GM19025 (cell line): ENCODE results near the gene TMEM119.
A peak's percentile ranks its signal among the peaks of the same experiment; 100 is the strongest.
"Not testable (repeated sequence)": the region's sequence is repeated elsewhere in the genome, so short reads cannot be mapped to it uniquely, and the experiment has no call there.

Source experiments
- ATAC-seq: cut with Tn5 transposase; IDR thresholded peaks from one replicate; pipeline ENCODE4 v1.9.1; 2021; ENCODE audit warnings: mild to moderate bottlenecking, low read depth, moderate library complexity; ENCODE audit not compliant: unreplicated experiment

TMEM119 gene

GRCh38 chr12:108589028-108589839, 8.7 kb downstream of the TMEM119 start:
- no peak for ATAC-seq

DNA sequence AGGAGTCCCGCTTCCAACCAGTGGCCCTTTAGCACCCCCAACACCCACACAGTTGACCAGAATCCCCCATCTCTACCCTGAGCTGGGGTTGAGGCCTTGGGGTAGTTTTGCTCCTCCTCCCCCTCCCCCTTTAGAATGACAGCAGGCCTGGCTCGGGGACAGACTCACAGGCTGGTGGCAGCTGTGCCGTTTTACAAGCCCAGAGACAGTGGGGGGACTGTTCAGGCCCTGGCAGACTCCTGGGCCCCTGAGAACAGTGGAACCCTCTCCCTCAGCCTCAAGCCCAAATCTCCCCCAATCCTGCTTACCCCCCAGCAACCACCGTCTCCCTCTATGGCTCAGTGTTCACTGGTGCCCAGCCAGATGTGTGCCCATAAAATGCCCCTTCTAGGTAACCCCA, 10.1 kb downstream of the TMEM119 start:
- no peak for ATAC-seq

DNA sequence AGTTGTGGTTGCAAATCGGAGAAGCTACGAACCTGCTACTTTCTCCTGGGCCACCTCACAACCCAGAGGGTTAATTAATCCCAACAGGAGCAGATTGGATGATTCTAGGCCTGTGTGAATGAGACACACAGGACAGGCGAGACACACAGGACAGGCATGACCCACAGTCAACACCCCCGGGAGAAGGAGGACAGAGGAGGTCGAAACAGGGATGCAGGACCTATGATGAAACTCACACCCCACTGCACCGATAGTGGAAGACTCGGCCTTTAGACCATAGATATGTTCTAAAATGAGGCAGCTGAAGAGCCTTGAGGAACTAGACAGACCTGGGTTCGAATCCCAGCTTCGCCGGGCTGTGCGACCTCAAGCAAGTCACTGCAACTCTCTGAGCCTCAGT, 11.6 kb downstream of the TMEM119 start:
- ATAC-seq: no peak

DNA sequence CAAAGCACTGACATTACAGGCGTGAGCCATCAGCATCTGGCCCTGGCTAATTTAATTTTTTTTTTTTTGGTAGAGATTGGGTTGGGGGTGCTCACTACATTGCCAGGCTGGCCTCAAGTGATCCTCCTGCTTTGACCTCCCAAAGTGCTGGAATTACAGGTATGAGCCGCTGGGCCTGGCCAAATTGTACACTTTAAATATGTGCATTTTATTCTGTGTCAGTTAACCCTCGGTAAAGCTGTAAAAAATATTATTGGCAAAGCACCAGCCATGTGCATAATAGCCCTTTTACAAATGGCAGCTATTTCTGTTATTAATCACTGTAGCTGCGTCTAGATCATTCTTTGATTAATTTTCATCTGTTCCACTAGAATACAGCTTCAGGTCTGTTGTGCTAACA, 12.0 kb downstream of the TMEM119 start:
- no peak for ATAC-seq

DNA sequence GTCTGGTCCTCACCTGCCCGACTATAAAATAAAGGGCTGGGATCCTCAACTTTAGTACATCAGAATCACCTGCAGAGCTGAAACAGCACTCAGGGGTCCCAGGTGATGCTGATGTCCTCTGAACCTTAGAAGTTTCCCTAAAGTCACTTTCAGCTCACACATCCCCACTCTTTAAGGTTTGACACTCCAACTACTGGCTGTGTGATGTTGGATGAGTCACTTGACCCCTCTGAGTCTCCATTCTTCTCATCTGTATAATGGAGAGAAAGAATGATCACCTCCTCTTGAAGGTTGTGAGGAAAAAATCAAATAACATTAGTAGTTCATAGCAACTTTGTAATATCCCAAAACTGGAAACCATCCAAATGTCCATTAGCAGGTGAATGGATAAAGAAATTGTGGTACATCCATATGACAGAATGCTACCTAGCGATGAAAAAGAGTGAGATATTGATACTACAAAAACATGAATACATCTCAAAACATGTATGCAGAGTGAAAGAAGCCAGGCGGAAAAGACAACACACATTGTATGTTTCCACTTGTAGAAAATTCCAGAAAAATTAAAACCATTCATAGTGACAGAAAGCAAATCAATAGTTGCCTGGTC, 13.3 kb downstream of the TMEM119 start:
- no peak for ATAC-seq

DNA sequence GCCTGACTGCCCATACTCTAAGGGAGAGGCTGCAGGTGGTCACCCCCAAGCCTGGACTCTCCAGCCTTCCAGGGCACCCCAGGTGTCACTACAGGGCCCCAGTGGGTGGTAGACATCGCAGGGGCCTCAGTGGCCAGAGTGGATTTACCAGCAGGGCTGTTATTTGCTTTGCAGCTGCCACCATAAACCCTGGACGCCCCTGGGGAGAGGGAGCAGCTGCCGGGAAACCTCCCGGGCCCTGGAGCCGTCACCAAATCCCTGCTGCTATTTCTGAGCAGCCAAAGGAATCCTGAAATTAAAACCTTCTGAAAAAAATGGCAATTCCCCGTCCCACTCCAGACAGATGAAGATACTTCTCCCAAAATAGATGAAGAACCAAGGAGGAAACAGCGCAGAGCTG, 13.9 kb downstream of the TMEM119 start:
- no peak for ATAC-seq

GRCh38 chr12:108582978-108583770, 14.7 kb downstream of the TMEM119 start:
- ATAC-seq: no peak

DNA sequence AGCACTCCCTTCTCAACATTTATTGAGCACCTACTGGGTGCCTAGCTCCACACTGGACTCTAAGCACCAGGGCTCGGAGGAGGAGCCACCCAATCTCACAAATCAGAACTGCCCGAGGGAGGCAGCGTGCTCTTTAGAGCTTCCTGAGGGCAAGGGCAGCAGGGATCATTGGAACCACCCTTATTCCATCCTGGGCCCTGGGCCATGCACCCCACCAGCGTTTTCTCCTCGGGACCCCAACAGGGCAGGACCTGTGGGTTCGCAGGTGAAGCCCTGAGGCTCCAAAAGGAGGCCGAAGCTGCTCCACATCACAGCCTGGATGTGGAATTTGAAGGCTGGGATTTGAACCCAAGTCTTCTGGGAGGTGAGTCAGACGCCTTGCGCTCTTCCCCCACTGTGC, 15.4 kb downstream of the TMEM119 start:
- ATAC-seq: no peak

DNA sequence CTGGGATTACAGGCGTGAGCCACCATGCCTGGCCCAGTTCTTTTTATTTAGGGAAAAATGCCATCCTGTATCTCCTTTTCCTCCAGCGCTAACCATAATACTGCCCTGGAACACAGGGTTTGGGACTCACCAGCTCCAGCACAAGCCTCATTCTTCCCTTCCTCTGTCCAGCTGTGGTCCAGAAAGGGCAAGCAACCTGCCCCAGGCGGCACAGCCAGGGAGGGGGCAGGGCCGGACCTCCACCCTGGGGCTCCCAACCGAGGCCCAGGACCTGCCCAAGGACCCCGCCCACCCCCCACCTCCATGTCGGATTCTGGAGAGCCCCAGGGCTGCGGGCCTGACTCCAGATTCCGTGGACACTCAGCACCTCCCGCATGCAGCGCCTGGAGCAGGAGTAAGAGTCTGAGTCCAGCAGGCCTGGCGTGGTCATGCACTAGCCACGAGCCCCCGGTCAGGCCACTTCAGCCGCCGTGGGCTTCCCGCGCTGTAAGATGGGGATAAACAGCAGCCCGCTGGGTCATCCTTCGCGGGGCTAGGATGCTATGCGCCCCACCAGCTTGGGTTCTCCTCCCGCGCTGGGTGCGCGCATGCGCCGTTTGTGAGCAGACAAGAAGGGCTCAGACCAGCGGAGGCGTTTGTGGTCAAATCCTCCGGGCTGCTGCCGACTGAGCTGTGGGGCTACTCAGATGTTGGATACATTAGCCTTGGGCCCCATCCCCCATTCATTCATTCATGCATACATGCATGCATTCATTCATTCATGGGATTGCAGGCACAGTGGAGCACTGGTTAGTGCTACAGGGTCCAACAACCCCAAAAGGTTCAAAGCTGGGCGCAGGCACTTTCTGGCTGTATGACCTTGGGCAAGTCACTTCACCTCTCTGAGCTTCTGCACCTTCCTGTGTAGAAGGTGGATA, 16.3 kb downstream of the TMEM119 start:
- ATAC-seq: no peak

- ATAC-seq: no peak
Measured at GRCh38 chr12:108580531-108580930, 17.4 kb downstream of the TMEM119 start.

DNA sequence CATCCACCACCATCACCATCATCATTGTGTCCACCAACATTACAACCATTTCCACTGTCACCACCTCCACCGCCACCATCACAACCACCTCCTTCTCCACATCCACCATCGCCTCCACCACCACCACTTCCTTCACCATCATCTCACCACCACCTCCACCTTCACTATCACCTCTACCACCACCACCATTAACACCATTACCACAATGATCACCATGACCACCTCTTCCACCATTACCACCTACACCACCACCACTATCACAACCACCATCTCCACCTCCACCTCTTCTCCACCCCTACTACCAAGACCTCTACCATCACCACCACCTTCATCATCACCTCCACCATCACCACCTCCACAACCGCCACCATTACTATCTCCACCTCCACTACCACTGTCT, 19.1 kb downstream of the TMEM119 start:
- ATAC-seq: no peak

GRCh38 chr12:108578264-108578663, 19.6 kb downstream of the TMEM119 start:
- no peak for ATAC-seq

DNA sequence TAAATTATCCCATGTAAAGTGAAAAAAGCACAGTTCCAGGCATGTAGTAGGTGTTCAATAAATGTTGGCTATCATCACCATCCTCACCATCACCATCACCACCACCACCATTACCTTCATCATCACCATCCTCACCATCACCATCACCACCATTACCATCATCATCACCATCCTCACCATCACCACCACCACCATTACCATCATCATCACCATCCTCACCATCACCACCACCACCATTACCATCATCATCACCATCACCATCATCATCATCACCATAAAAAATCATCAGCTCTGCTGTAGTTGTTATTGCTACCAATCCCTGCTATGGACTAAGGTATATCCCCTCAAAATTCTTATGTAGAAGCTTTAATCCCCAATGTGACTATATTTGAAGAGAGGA, 20.4 kb downstream of the TMEM119 start:
- ATAC-seq: no peak

- ATAC-seq: no peak
Measured at GRCh38 chr12:108576660-108577234, 21.1 kb downstream of the TMEM119 start.

- no peak for ATAC-seq
Measured at GRCh38 chr12:108575199-108575912, 22.5 kb downstream of the TMEM119 start.

DNA sequence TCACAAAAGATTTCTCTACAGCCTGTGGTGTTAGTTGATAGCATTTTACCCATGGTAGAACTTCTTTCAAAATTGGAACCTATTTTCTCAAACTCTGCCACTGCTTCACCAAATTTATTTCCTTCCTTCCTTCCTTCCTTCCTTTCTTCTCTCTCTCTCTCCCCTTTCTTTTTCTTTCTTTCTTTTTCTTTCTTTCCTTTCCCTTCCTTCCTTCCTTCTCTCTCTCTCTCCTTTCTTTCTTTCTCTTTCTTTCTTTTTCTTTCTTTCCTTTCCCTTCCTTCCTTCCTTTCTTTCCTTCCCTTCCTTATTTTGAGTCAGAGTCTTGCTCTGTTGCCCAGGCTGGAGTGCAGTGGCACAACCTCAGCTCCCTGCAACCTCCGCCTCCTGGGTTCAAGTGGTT, 23.6 kb downstream of the TMEM119 start:
- not testable (repeated sequence) for ATAC-seq

DNA sequence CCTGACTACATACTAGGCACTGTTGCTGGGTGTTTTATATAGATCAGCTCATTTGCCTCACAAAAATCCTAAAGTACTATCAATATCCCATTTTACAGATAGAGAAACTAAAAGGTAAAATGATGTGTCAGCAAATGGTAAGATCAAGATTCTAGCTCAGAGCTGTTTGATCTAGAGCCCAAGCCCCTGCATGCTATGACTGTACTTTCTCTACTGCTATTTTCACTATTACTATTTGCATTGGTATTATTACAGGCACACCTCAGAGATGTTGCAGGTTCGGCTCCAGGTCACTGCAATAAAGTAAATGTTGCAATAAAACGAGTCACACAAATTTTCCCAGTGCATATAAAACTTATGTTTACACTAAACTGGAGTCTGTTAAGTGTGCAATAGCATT, 24.6 kb downstream of the TMEM119 start:
- no peak for ATAC-seq

- peak; percentile 33 for ATAC-seq
Measured at GRCh38 chr12:108572166-108572790, 25.6 kb downstream of the TMEM119 start.

DNA sequence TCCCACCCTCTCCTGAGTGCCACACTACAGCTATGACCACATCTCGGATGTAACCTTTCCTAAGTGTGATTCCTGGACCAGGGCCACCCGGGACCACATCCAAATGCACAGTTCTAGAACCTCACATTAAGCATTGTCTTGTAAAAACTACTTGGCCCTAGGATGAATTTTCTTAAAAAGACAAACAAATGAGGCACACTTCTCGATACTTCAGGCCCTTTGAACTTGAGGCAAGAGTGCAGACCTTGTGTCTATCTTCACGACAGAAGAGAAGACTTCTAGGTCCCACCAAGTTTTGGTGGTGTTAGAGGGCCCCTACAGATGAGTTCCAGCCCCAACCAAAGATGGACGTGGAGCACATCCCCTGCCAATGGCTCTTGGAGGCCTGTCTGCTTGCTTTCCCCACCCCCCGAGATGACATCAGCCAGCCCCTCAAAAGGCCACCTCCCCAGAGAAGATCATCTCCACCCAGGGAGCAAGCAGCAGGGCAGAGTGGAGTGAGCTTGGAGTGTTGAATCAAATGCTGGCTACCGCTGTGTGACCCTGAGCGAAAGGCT, 26.2 kb downstream of the TMEM119 start:
- ATAC-seq: no peak
